A673 (cell line): Measurements from ENCODE around the gene DHRSX.

Experiments used
- CTCF ChIP-seq: fragments of 300-800, 200-600 bp; sonication (generic); conservative IDR thresholded peaks from 2 replicates; pipeline ENCODE4 v1.5.1; 2017; ENCODE audit warnings: low read depth, mild to moderate bottlenecking, antibody characterized with exemption, low read length, moderate library complexity, mixed read lengths
- EZH2 ChIP-seq: fragments of 200-600 bp; sonication (generic); IDR thresholded peaks from 2 replicates; pipeline ENCODE4 v1.6.1; 2017; ENCODE audit warnings: borderline replicate concordance, low read depth, mild to moderate bottlenecking, mixed read lengths, antibody characterized with exemption, low read length; ENCODE audit not compliant: poor library complexity, severe bottlenecking

DNA sequence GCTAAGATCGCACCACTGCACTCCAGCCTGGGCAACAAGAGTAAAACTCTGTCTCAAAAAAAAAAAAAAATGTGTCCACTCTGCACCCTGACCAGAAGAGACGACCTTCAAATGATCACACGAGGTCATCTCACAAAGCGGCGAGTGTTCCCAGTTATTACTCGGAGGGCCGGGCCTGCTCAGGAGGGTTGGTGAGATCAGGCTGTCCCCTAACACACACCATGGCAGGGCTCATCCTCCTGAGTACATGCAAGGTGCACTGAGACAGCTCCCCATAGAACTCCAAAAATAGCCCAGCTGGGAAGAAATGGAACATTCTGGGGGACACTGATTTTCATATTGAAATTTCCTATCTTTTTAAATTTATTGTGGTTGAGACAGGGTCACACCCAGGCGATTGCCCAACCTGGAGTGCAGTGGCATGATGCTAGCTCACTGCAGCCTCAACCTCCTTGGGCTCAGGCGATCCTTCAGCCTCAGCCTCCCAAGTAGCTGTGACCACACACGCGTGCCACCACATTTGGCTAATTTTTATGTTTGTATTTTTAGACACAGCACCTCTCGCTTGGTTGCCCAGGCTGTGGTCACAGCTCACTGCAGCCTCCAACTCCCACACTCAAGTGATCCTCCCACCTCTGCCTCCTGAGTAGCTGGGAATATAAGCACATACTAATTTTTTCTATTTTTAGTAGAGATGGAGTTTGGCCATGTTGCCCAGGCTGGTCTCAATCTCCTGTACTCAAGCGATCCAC is 51.5 kb downstream of the DHRSX start:
- TF ChIP-seq CTCF = no peak
- TF ChIP-seq EZH2 = no peak
